Right forelimb (tissue), 1 donor: ENCODE data around the gene MAPK8IP2.
"Not testable (repeated sequence)": the region's sequence is repeated elsewhere in the genome, so short reads cannot be mapped to it uniquely, and the experiment has no call there.

Experiments used
- DNase-seq: peaks from one replicate; pipeline ENCODE4 v3.0.0-alpha.2; 2018

MAPK8IP2 gene

DNA sequence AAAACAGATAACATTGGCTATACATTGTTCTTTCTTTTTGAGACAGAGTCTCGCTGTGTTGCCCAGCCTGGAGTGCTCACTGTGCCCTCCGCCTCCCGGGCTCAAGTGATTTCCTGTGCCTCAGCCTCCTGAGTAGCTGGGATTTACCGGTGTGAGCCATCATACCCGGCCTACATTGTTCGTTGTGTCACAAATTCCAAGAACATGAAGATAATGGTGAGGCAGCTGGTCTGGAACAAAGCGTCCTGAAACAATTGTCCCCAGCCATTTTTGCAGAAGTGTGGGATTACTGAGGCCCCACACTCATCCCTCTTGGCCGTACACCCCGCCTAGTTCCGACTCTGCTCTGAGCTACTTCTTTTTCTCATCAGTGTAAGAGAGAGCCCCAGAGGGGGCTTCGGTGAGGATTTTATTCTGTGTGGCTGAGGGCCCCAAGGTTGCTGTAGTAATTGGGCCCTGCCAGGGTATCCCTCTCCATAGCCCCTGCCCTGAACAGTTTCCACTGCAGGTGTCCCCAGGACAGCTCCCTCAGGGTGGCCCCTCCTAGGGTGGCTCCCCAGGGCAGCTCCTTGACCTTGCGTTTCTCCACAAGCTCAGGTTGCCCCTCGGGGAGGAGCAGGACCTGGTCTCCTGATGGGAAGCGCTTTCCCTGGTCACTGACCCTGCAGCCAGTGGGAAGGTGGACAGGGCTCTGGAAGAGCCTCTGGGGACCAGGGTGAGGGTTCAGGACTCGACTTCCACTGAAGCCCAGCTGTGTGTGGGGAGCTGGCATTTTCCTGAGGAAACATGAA, 40.5 kb downstream of the MAPK8IP2 start:
- no peak for DNase-seq

DNA sequence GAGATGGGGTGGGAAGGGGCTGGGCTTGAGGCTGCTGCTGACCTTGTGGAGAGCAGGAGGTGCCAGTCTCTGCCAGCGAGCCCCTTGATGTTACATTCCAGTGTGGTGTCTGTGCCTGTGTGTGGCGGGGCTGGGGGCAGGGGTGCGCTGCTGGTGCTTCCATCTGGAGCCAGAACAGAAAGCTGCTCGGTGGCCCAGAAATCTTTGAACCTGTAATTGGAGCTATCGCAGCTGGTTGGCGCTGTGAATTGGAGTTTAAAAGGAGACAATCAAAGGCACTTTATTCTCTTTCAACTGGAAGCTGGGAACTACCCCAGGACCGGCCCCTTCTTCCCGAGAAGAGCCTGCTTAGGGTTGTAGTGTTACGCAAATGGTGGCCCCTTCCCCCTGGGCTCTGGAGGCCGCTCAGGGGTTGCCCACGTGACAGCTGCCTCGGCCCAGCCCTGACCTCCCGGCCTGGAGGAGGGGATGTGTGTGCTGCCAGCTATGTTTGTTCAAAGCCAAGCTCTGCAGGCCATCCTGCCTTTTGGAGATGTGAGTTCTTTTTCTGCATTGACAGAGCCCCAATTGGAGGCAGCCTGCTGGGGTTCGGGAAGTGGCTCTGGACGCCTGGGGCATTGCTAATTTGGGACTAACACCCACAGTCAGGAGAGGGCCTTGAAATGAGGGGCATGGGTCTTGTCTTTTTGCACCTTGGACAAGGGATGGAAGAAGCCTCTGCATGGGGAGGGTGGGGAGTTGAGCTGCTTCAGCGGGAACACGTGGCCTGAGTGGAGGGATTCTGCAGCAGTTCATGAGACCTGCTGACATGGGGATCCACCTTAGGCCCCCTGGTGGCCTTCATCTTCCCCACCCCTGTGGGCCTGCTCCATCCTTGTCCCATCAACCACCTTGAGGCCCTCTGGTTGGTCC, 41.4 kb downstream of the MAPK8IP2 start:
- no peak for DNase-seq

DNA sequence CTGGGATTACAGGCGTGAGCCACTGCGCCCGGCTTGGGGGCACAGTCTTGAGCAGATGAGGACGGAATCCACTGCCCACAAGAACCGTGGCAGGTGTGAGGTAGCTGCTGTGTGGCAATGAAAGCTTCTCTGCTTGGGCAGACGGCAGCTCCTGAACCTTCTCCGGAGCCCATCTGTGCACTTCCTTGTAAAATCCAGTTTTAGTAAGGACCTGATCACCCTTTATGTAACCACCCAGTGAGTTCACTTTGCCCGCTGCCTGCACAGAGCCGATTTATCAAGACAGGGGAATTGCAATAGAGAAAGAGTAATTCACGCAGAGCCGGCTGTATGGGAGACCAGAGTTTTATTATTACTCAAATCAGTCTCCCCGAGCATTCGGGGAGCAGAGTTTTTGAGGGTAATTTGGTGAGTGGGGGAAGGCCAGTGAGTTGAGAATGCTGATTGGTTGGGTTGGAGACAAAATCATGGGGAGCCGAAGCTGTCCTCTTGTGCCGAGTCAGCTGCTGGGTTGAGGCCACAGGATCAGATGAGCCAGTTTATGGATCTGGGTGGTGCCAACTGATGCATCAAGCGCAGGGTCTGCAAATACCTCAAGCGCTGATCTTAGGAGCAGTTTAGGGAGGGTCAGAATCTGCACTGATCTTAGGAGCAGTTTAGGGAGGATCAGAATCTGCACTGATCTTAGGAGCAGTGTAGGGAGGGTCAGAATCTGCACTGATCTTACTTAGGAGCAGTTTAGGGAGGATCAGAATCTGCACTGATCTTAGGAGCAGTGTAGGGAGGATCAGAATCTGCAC, 42.6 kb downstream of the MAPK8IP2 start:
- not testable (repeated sequence) for DNase-seq

DNA sequence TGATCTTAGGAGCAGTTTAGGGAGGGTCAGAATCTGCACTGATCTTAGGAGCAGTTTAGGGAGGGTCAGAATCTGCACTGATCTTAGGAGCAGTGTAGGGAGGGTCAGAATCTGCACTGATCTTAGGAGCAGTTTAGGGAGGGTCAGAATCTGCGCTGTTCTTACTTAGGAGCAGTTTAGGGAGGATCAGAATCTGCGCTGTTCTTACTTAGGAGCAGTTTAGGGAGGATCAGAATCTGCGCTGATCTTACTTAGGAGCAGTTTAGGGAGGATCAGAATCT, 43.2 kb downstream of the MAPK8IP2 start:
- DNase-seq: not testable (repeated sequence)

DNA sequence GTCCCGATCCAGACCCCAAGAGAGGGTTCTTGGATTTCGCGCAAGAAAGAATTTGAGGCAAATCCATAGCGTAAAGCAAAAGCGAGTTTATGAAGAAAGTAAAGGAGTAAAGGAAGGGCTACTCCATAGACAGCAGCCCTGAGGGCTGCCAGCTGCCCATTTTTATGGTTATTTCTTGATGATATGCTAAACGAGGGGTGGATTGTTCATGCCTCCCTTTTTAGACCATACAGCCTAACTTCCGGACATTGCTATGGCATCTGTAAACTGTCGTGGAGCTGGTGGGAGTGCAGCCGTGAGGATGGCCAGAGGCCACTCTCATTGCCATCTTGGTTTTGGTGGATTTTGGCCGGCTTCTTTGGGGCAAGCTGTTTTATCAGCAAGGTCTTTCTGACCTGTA, 52.7 kb downstream of the MAPK8IP2 start:
- no peak for DNase-seq

DNA sequence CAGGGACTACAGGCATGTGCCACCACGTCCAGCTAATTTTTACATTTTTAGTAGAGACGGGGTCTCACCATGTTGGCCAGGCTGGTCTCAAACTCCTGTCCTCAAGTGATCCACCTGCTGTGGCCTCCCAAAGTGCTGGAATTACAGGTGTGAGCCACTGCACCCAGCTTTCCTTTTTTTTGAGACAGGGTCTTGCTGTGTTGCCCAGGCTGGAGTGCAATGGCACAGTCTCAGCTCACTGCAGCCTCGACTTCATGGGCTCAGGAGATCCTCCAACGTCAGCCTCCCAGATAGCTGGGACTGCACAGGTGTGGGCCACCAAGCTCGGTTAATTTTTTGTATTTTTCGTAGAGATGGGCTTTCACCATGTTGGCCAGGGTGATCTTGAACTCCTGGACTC, 54.1 kb downstream of the MAPK8IP2 start:
- DNase-seq: not testable (repeated sequence)

DNA sequence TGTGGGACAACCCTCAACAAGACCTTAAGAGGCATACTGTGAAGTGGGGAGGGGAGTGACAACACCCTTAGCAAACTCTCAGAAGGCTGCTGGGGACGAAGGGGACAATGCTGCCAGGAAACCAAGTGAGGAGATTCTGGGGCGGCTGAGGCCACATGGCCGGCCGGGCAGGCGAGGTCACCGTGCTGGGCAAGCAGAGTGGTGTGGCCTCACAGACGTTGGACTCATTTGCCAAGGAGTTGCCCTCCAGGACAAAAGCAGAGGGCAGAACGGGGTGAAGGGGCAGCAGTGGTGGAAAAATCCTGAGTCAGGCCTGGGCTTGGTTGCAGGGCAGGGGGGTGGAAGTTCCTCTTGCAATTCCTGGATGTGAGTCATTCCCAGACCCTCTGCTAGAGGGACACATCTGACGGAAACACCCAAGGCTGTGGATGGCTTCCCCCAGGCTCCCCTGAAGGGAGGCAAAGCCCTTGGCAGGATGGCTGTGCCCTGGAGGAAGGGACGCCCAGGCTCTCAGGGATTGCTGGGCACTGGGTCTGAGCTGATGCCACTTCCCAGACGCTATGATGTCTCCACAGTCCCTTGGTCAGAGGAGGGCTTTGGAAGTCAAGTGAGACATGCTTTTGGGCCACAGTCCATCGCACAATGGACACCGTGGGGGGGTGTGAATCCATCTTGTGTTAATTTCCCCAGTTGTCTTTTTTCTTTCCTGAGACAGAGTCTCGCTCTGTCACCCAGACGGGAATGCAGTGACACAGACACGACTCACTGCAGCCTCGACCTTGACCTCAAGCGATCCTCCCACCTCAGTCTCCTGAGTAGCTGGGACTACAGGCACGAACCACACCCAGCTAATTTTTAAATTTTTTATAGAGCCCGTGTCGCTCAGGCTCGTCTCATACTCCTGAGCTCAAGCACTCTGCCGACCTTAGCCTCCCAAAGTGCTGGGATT, 55.8 kb downstream of the MAPK8IP2 start:
- DNase-seq: no peak

DNA sequence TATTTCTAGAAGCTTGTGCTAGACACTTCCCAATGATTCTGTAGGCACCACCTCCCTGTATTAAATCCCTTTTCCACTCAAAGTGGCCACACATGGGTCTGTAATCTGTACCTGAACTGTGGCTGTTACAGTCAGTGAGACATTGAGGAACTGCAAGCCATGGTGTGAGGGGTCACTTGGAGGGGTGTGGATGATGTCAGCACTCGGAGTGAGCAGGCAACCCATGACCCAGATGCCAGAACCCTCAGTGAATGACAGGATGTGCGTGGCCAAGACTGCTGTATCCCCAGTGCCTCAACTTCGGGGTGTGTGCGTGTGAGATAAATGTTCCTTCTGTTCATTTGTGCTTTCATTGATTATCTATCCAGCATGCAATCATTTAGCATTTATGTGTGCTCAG, 57.3 kb downstream of the MAPK8IP2 start:
- DNase-seq: no peak

DNA sequence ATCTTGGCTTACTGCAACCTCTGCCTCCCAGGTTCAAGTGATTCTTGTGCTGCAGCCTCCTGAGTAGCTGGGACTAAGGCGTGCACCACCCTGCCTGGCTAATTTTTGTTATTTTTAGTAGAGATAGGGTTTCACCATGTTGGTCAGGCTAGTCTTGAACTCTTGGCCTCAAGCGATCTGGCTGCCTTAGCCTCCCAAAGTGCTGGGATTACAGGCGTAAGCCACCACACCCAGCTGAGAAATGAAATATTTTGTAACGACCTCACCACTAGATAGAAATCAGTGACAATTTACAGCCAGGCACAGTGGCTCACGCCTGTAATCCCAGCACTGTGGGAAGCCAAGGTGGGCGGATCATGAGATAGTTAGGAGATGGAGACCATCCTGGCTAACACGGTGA, 59.1 kb downstream of the MAPK8IP2 start:
- DNase-seq: not testable (repeated sequence)

DNA sequence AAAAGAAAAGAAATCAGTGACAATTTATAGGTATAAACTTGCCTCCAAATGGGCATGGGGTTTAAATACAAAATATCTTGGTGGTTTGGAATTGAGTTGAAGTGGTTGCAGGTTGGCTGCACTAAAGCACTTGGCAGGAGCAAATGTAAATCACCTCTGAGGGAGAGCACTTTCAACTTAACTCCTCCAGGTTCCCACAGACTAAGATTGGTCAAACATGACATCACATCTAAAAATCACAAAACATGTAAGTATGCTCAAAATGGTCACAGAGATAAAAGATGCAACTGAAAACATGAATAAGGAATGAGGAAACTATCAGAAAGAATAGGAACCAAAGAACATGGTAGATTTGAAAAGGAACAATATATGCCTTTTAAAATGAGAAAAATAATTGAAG, 59.7 kb downstream of the MAPK8IP2 start:
- no peak for DNase-seq
